Peyer's patch (tissue), 4 donors: ENCODE results near the gene USB1.

Experiments used
- POLR2A ChIP-seq, 2 donors: fragments of 450-650 bp; IDR thresholded peaks; one replicate each; pipeline ENCODE4 v1.5.1; 2017; ENCODE audit warnings: antibody characterized with exemption in 2 of 2, mild to moderate bottlenecking in 2 of 2, moderate library complexity in 2 of 2
- TF ChIP-seq, protein P1 (sequence below), 6 experiments: fragments of 450-650 bp in 4 of 6; fragments of 200-600 bp in 2 of 6; sonication (generic) in 1 of 6; IDR thresholded peaks; one replicate each; pipeline ENCODE4 v1.5.1; 2017 to 2019; ENCODE audit warnings: antibody characterized with exemption in 6 of 6, mild to moderate bottlenecking in 3 of 6, moderate library complexity in 1 of 6

GRCh38 chr16:57991551-57992059, 9.6 kb upstream of the USB1 start:
- no peak for TF ChIP-seq POLR2A (IDR thresholded peaks at IDR 0.05)
- TF ChIP-seq, protein P1, sequence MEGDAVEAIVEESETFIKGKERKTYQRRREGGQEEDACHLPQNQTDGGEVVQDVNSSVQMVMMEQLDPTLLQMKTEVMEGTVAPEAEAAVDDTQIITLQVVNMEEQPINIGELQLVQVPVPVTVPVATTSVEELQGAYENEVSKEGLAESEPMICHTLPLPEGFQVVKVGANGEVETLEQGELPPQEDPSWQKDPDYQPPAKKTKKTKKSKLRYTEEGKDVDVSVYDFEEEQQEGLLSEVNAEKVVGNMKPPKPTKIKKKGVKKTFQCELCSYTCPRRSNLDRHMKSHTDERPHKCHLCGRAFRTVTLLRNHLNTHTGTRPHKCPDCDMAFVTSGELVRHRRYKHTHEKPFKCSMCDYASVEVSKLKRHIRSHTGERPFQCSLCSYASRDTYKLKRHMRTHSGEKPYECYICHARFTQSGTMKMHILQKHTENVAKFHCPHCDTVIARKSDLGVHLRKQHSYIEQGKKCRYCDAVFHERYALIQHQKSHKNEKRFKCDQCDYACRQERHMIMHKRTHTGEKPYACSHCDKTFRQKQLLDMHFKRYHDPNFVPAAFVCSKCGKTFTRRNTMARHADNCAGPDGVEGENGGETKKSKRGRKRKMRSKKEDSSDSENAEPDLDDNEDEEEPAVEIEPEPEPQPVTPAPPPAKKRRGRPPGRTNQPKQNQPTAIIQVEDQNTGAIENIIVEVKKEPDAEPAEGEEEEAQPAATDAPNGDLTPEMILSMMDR (IDR thresholded peaks at IDR 0.05), result no peak
